ENCODE results near the gene SLC12A4.
"Not testable (repeated sequence)": the region's sequence is repeated elsewhere in the genome, so short reads cannot be mapped to it uniquely, and the experiment has no call there.

Gene SLC12A4

GRCh38 chr16:67968400-67969253 lies at the start of gene SLC12A4:
Gene SLC12A4, minus strand, starts transcription at chr16:67968637. Its CDS starts 84 bp downstream, at chr16:67968553.
- Histone ChIP-seq H3K4me1 (ENCODE audit: control insufficient read depth, insufficient read depth, low read length, unreplicated experiment) (peaks cover 27% of the 10 kb centered on the region), H3K79me2 (ENCODE audit: control insufficient read depth, insufficient read depth, low read length, unreplicated experiment) (peaks cover 47% of the 10 kb centered on the region), H3K27ac (ENCODE audit: low read depth, low read length) (peak within 1 kb of the TSS; percentile 76), H3K4me3 (ENCODE audit: low read depth, low read length) (peak within 1 kb of the TSS; percentile 88), H3K27me3 (ENCODE audit: insufficient read depth, low read length) (no peaks in the 10 kb centered on the region), H3K36me3 (ENCODE audit: insufficient read depth, low read length) (peaks cover under 1% of the 10 kb centered on the region), H2AFZ (ENCODE audit: low read length, unreplicated experiment) (peak within 1 kb of the TSS; percentile 95)

- H3K27ac ChIP-seq (ENCODE audit: low read depth, low read length): no peak within 1 kb of the TSS
- no peaks in the 10 kb centered on the region for H3K4me1 ChIP-seq (ENCODE audit: control insufficient read depth, insufficient read depth, low read length, unreplicated experiment)
- no peaks in the 10 kb centered on the region for H3K36me3 ChIP-seq (ENCODE audit: insufficient read depth, low read length)
- H3K79me2 ChIP-seq (ENCODE audit: control insufficient read depth, insufficient read depth, low read length, unreplicated experiment): no peaks in the 10 kb centered on the region
- H3K4me3 ChIP-seq (ENCODE audit: low read depth, low read length): no peak within 1 kb of the TSS
- no peaks in the 10 kb centered on the region for H3K27me3 ChIP-seq (ENCODE audit: insufficient read depth, low read length)
- no peak within 1 kb of the TSS for H2AFZ ChIP-seq (ENCODE audit: low read length, unreplicated experiment)
Measured at GRCh38 chr16:68015681-68016080, 47.2 kb upstream of the SLC12A4 start, which contains the start of gene DPEP2NB. Gene DPEP2NB, minus strand, starts transcription at chr16:68015911. Its CDS starts 141 bp downstream, at chr16:68015770.

GRCh38 chr16:68013440-68013839 lies 45.0 kb upstream of the SLC12A4 start:
- H3K27ac ChIP-seq (ENCODE audit: low read depth, low read length): no peak overlapping the region

GRCh38 chr16:68009872-68010271 lies 41.4 kb upstream of the SLC12A4 start:
- not testable (repeated sequence) for H3K27ac ChIP-seq (ENCODE audit: low read depth, low read length); H2AFZ ChIP-seq (ENCODE audit: low read length, unreplicated experiment); H3K79me2 ChIP-seq (ENCODE audit: control insufficient read depth, insufficient read depth, low read length, unreplicated experiment); H3K36me3 ChIP-seq (ENCODE audit: insufficient read depth, low read length); H3K4me3 ChIP-seq (ENCODE audit: low read depth, low read length); H3K27me3 ChIP-seq (ENCODE audit: insufficient read depth, low read length); H3K4me1 ChIP-seq (ENCODE audit: control insufficient read depth, insufficient read depth, low read length, unreplicated experiment)

More at GRCh38 chr16:68013440-68013839, 45.0 kb upstream of the SLC12A4 start:
- H3K4me1 ChIP-seq (ENCODE audit: control insufficient read depth, insufficient read depth, low read length, unreplicated experiment): no peaks in the 10 kb centered on the region
- no peaks in the 10 kb centered on the region for H3K27me3 ChIP-seq (ENCODE audit: insufficient read depth, low read length)
- H3K4me3 ChIP-seq (ENCODE audit: low read depth, low read length): no peak overlapping the region
- no peak overlapping the region for H2AFZ ChIP-seq (ENCODE audit: low read length, unreplicated experiment)
- no peaks in the 10 kb centered on the region for H3K79me2 ChIP-seq (ENCODE audit: control insufficient read depth, insufficient read depth, low read length, unreplicated experiment)
- no peaks in the 10 kb centered on the region for H3K36me3 ChIP-seq (ENCODE audit: insufficient read depth, low read length)

- no peaks in the 10 kb centered on the region for H3K79me2 ChIP-seq (ENCODE audit: control insufficient read depth, insufficient read depth, low read length, unreplicated experiment)
- no peaks in the 10 kb centered on the region for H3K36me3 ChIP-seq (ENCODE audit: insufficient read depth, low read length)
- H3K4me1 ChIP-seq (ENCODE audit: control insufficient read depth, insufficient read depth, low read length, unreplicated experiment): no peaks in the 10 kb centered on the region
- H3K27ac ChIP-seq (ENCODE audit: low read depth, low read length): no peak overlapping the region
- no peaks in the 10 kb centered on the region for H3K27me3 ChIP-seq (ENCODE audit: insufficient read depth, low read length)
- no peak overlapping the region for H3K4me3 ChIP-seq (ENCODE audit: low read depth, low read length)
- H2AFZ ChIP-seq (ENCODE audit: low read length, unreplicated experiment): no peak overlapping the region
Measured at GRCh38 chr16:68009157-68009735, 40.8 kb upstream of the SLC12A4 start.

- H3K36me3 ChIP-seq (ENCODE audit: insufficient read depth, low read length): no peaks in the 10 kb centered on the region
- H2AFZ ChIP-seq (ENCODE audit: low read length, unreplicated experiment): no peak overlapping the region
- H3K4me3 ChIP-seq (ENCODE audit: low read depth, low read length): no peak overlapping the region
- H3K4me1 ChIP-seq (ENCODE audit: control insufficient read depth, insufficient read depth, low read length, unreplicated experiment): peaks cover 11% of the 10 kb centered on the region
- no peak overlapping the region for H3K27ac ChIP-seq (ENCODE audit: low read depth, low read length)
- H3K27me3 ChIP-seq (ENCODE audit: insufficient read depth, low read length): no peaks in the 10 kb centered on the region
- H3K79me2 ChIP-seq (ENCODE audit: control insufficient read depth, insufficient read depth, low read length, unreplicated experiment): no peaks in the 10 kb centered on the region
Measured at GRCh38 chr16:68005786-68006286, 37.4 kb upstream of the SLC12A4 start.

- H3K27ac ChIP-seq (ENCODE audit: low read depth, low read length): no peak overlapping the region
- H3K4me3 ChIP-seq (ENCODE audit: low read depth, low read length): no peak overlapping the region
- H2AFZ ChIP-seq (ENCODE audit: low read length, unreplicated experiment): no peak overlapping the region
- no peaks in the 10 kb centered on the region for H3K36me3 ChIP-seq (ENCODE audit: insufficient read depth, low read length)
- no peaks in the 10 kb centered on the region for H3K27me3 ChIP-seq (ENCODE audit: insufficient read depth, low read length)
- H3K4me1 ChIP-seq (ENCODE audit: control insufficient read depth, insufficient read depth, low read length, unreplicated experiment): peaks cover 15% of the 10 kb centered on the region
- H3K79me2 ChIP-seq (ENCODE audit: control insufficient read depth, insufficient read depth, low read length, unreplicated experiment): no peaks in the 10 kb centered on the region
Measured at GRCh38 chr16:68005211-68005610, 36.8 kb upstream of the SLC12A4 start.

- Histone ChIP-seq H3K27me3 (ENCODE audit: insufficient read depth, low read length) (no peaks in the 10 kb centered on the region), H3K79me2 (ENCODE audit: control insufficient read depth, insufficient read depth, low read length, unreplicated experiment) (no peaks in the 10 kb centered on the region), H3K4me3 (ENCODE audit: low read depth, low read length) (no peak overlapping the region), H3K36me3 (ENCODE audit: insufficient read depth, low read length) (no peaks in the 10 kb centered on the region), H3K4me1 (ENCODE audit: control insufficient read depth, insufficient read depth, low read length, unreplicated experiment) (peaks cover 17% of the 10 kb centered on the region), H3K27ac (ENCODE audit: low read depth, low read length) (no peak overlapping the region; the same call in 1 of the 2 replicates), H2AFZ (ENCODE audit: low read length, unreplicated experiment) (no peak overlapping the region)
Measured at GRCh38 chr16:68003031-68003430, 34.6 kb upstream of the SLC12A4 start.

- Histone ChIP-seq H3K79me2 (ENCODE audit: control insufficient read depth, insufficient read depth, low read length, unreplicated experiment) (no peaks in the 10 kb centered on the region), H3K27ac (ENCODE audit: low read depth, low read length) (no peak overlapping the region), H3K36me3 (ENCODE audit: insufficient read depth, low read length) (no peaks in the 10 kb centered on the region), H3K4me3 (ENCODE audit: low read depth, low read length) (no peak overlapping the region), H3K4me1 (ENCODE audit: control insufficient read depth, insufficient read depth, low read length, unreplicated experiment) (peaks cover 18% of the 10 kb centered on the region), H2AFZ (ENCODE audit: low read length, unreplicated experiment) (no peak overlapping the region), H3K27me3 (ENCODE audit: insufficient read depth, low read length) (no peaks in the 10 kb centered on the region)
Measured at GRCh38 chr16:68000450-68000849, 32.0 kb upstream of the SLC12A4 start.

GRCh38 chr16:67999985-68000384 lies 31.5 kb upstream of the SLC12A4 start:
- no peak overlapping the region for H3K27ac ChIP-seq (ENCODE audit: low read depth, low read length)

More at GRCh38 chr16:67999985-68000384, 31.5 kb upstream of the SLC12A4 start:
- Histone ChIP-seq H3K27me3 (ENCODE audit: insufficient read depth, low read length) (no peaks in the 10 kb centered on the region), H3K79me2 (ENCODE audit: control insufficient read depth, insufficient read depth, low read length, unreplicated experiment) (no peaks in the 10 kb centered on the region), H3K36me3 (ENCODE audit: insufficient read depth, low read length) (no peaks in the 10 kb centered on the region), H3K4me3 (ENCODE audit: low read depth, low read length) (no peak overlapping the region), H3K4me1 (ENCODE audit: control insufficient read depth, insufficient read depth, low read length, unreplicated experiment) (peaks cover 21% of the 10 kb centered on the region), H2AFZ (ENCODE audit: low read length, unreplicated experiment) (no peak overlapping the region)
